GM23338 (cell line): ENCODE data around the gene ZNF385C.

Experiments used
- POLR2AphosphoS5 ChIP-seq: IDR thresholded peaks from 2 replicates; pipeline ENCODE4 v1.6.1; 2016; ENCODE audit warnings: antibody characterized with exemption, low read depth
- REST ChIP-seq: IDR thresholded peaks from one replicate; pipeline ENCODE4 v1.6.1; 2018; ENCODE audit warnings: antibody characterized with exemption; ENCODE audit not compliant: unreplicated experiment

- no peak for TF ChIP-seq POLR2AphosphoS5
- TF ChIP-seq REST = no peak
Measured at GRCh38 chr17:42113293-42114069, 15.2 kb upstream of the ZNF385C start.
